Central memory CD4-positive, alpha-beta T cell (primary cell): Measurements from ENCODE around the gene HCRT.
"Not testable (repeated sequence)": the region's sequence is repeated elsewhere in the genome, so short reads cannot be mapped to it uniquely, and the experiment has no call there.

Source experiments
- DNase-seq: peaks from one replicate; pipeline ENCODE4 v3.0.0; 2022

HCRT gene

GRCh38 chr17:42197564-42198156, 12.4 kb upstream of the HCRT start:
- no peak for DNase-seq

GRCh38 chr17:42193969-42194899, 9.0 kb upstream of the HCRT start, which contains the start of gene GHDC:
GHDC (minus strand) TSS chr17:42194494; CDS start chr17:42193581, 913 bp downstream.
- DNase-seq, result peak; percentile 72

- no peak for DNase-seq
These were observed 8.1 kb upstream of the HCRT start for GRCh38 chr17:42193216-42193968.

- DNase-seq, result no peak
These were observed 7.2 kb upstream of the HCRT start for GRCh38 chr17:42192189-42193126.

- DNase-seq, result no peak
These were observed 6.0 kb upstream of the HCRT start for GRCh38 chr17:42191275-42191608.

GRCh38 chr17:42190491-42191274, 5.4 kb upstream of the HCRT start:
- no peak for DNase-seq

- DNase-seq, result no peak
These were observed 4.4 kb upstream of the HCRT start for GRCh38 chr17:42189651-42189965.

- DNase-seq, result no peak
These were observed 3.7 kb upstream of the HCRT start for GRCh38 chr17:42188749-42189650.

- DNase-seq, result no peak
These were observed 2.6 kb upstream of the HCRT start for GRCh38 chr17:42187833-42188232.

GRCh38 chr17:42186191-42186590, 939 bp upstream of the HCRT start:
- not testable (repeated sequence) for DNase-seq

GRCh38 chr17:42185621-42185930, 324 bp upstream of the HCRT start:
- DNase-seq, result no peak

GRCh38 chr17:42183741-42184711, 1.2 kb downstream of the HCRT start:
- DNase-seq, result peak; percentile 69

GRCh38 chr17:42182927-42183734, 2.1 kb downstream of the HCRT start:
- no peak for DNase-seq

- no peak for DNase-seq
These were observed 3.4 kb downstream of the HCRT start for GRCh38 chr17:42181851-42182207.

- peak; percentile 80 for DNase-seq
These were observed 4.1 kb downstream of the HCRT start, which contains the start of gene KCNH4 for GRCh38 chr17:42180922-42181850. KCNH4 (minus strand) TSS chr17:42181142; CDS start chr17:42180945, 197 bp downstream.

- no peak for DNase-seq
These were observed 4.8 kb downstream of the HCRT start for GRCh38 chr17:42180411-42180921.

GRCh38 chr17:42179911-42180410, 5.3 kb downstream of the HCRT start:
- peak; percentile 18 for DNase-seq
